Endometrial microvascular endothelial cells (primary cell): ENCODE data around the gene HERC5. TPM values are rescaled to one million over a fixed set of nuclear protein-coding genes. Genes with fewer than 3 reads are reported as not detected.
"Not testable (repeated sequence)": the region's sequence is repeated elsewhere in the genome, so short reads cannot be mapped to it uniquely, and the experiment has no call there.

Experiments used
- in situ Hi-C: cut with HindIII; loops from 2 replicates; pipeline ENCODE4 v1.10.0; 2017; ENCODE audit warnings: low sequenced_read_pairs, low pct_unique_long_range_greater_than_20kb; ENCODE audit errors: inconsistent ontology term
- total RNA-seq: library from RNA; depleted of rRNA; stranded (reverse); fragments of >200 nt; gene quantifications from one replicate; pipeline ENCODE4 v1.2.3, GENCODE V29; 2015; ENCODE audit errors: inconsistent ontology term

HERC5 gene
- total RNA-seq, 1 donor from 2014 or later: 1.6 TPM

GRCh38 chr4:88446124-88446523 lies 10.8 kb upstream of the HERC5 start:
- in situ Hi-C loops: no loop called here

GRCh38 chr4:88447371-88448095 lies 9.4 kb upstream of the HERC5 start:
- in situ Hi-C loops: no loop called here

- in situ Hi-C loops: not testable (repeated sequence)
Measured at GRCh38 chr4:88448211-88448765, 8.6 kb upstream of the HERC5 start.

GRCh38 chr4:88448889-88449288 lies 8.0 kb upstream of the HERC5 start:
- in situ Hi-C loops: no loop called here

GRCh38 chr4:88449290-88449689 lies 7.6 kb upstream of the HERC5 start:
- in situ Hi-C loops: no loop called here

GRCh38 chr4:88451205-88451604 lies 5.7 kb upstream of the HERC5 start:
- in situ Hi-C loops: no loop called here

- in situ Hi-C loops: no loop called here
Measured at GRCh38 chr4:88452912-88453311, 4.0 kb upstream of the HERC5 start.

GRCh38 chr4:88457307-88458103 lies 586 bp downstream of the HERC5 start:
- in situ Hi-C loops: no loop called here

GRCh38 chr4:88458104-88458740 lies 1.3 kb downstream of the HERC5 start:
- in situ Hi-C loops: no loop called here

- in situ Hi-C loops: no loop called here
Measured at GRCh38 chr4:88465653-88466192, 8.8 kb downstream of the HERC5 start.

- in situ Hi-C loops: no loop called here
Measured at GRCh38 chr4:88467392-88467791, 10.5 kb downstream of the HERC5 start.

GRCh38 chr4:88477229-88477860 lies 20.4 kb downstream of the HERC5 start:
- in situ Hi-C loops: no loop called here

GRCh38 chr4:88478247-88478646 lies 21.3 kb downstream of the HERC5 start:
- in situ Hi-C loops: no loop called here

- in situ Hi-C loops: no loop called here
Measured at GRCh38 chr4:88481537-88481936, 24.6 kb downstream of the HERC5 start.

GRCh38 chr4:88489100-88489761 lies 32.3 kb downstream of the HERC5 start:
- in situ Hi-C loops: no loop called here

GRCh38 chr4:88497859-88498409 lies 41.0 kb downstream of the HERC5 start:
- in situ Hi-C loops: no loop called here

GRCh38 chr4:88503344-88503743 lies 46.4 kb downstream of the HERC5 start:
- in situ Hi-C loops: loop anchor here (25.0 kb wide), 2 partner anchors 266 to 441 kb away; no protein-coding TSS in a partner anchor

- in situ Hi-C loops: loop anchor here (25.0 kb wide), 2 partner anchors 274 to 449 kb away; no protein-coding TSS in a partner anchor
Measured at GRCh38 chr4:88511236-88511635, 54.3 kb downstream of the HERC5 start.
